Gastroesophageal sphincter (tissue), 3 donors: ENCODE results near the gene ENTHD1.

Experiments
- EP300 ChIP-seq: sonication (generic); formaldehyde crosslinking; IDR thresholded peaks from one replicate; pipeline ENCODE4 v1.6.1; 2017; ENCODE audit warnings: antibody characterized with exemption, mild to moderate bottlenecking
- POLR2A ChIP-seq, 2 donors: fragments of 450-650 bp; IDR thresholded peaks; one replicate each; pipeline ENCODE4 v1.6.1; 2017; ENCODE audit warnings: antibody characterized with exemption in 2 of 2, mild to moderate bottlenecking in 2 of 2, moderate library complexity in 1 of 2
- POLR2AphosphoS5 ChIP-seq: sonication (generic); formaldehyde crosslinking; IDR thresholded peaks from one replicate; pipeline ENCODE4 v1.6.1; 2017; ENCODE audit warnings: antibody characterized with exemption
- TF ChIP-seq, protein P1 (sequence below), 4 experiments: fragments of 200-600 bp in 2 of 4; fragments of 450-650 bp in 2 of 4; sonication (generic) in 1 of 4; IDR thresholded peaks; one replicate each; pipeline ENCODE4 v1.5.1; 2017 to 2019; ENCODE audit warnings: antibody characterized with exemption in 4 of 4, mild to moderate bottlenecking in 2 of 4, moderate library complexity in 2 of 4

- TF ChIP-seq POLR2AphosphoS5 = no peak
- TF ChIP-seq, protein P1, sequence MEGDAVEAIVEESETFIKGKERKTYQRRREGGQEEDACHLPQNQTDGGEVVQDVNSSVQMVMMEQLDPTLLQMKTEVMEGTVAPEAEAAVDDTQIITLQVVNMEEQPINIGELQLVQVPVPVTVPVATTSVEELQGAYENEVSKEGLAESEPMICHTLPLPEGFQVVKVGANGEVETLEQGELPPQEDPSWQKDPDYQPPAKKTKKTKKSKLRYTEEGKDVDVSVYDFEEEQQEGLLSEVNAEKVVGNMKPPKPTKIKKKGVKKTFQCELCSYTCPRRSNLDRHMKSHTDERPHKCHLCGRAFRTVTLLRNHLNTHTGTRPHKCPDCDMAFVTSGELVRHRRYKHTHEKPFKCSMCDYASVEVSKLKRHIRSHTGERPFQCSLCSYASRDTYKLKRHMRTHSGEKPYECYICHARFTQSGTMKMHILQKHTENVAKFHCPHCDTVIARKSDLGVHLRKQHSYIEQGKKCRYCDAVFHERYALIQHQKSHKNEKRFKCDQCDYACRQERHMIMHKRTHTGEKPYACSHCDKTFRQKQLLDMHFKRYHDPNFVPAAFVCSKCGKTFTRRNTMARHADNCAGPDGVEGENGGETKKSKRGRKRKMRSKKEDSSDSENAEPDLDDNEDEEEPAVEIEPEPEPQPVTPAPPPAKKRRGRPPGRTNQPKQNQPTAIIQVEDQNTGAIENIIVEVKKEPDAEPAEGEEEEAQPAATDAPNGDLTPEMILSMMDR (IDR thresholded peaks at IDR 0.05) = no peak
- TF ChIP-seq POLR2A (IDR thresholded peaks at IDR 0.05) = no peak
- no peak for TF ChIP-seq EP300
Observed at GRCh38 chr22:39722032-39722325, 171.6 kb downstream of the ENTHD1 start.
